ENCODE measurements around the gene BEAN1. TPM values are rescaled to one million over a fixed set of nuclear protein-coding genes. Genes with fewer than 3 reads are reported as not detected.
A peak's percentile ranks its signal among the peaks of the same experiment; 100 is the strongest.

Gene BEAN1
- total and polyA plus RNA-seq, 12 donors: 0.11 to 0.54 (median 0.18) TPM; not detected in 2

DNA sequence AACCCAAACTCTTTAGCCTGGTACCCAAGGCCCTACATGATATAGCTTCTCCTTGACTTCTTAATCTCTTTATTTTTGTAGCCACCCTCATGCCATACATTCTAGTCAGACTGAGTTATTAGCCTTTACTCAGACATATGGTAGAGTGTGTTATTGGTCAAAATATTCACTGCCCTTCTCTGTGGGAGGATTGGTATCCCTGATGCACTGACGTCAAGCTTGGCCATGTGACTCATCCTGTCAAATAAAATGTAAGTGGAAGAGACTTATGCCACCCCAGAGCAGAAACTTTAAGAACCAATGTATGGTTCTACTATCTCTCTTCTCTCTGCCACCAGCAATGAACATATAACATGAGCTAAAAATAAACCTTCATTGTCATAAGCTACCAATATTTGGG lies 12.2 kb upstream of the BEAN1 start:
- Histone ChIP-seq H3K36me3 (replicated peaks in 1 of 2) (no peaks in the 10 kb centered on the region), H3K4me1 (replicated peaks in 1 of 2) (no peaks in the 10 kb centered on the region), H3K4me3 (no peak overlapping the region), H3K9me3 (replicated peaks in 1 of 3) (no peaks in the 10 kb centered on the region), H3K27ac (no peak overlapping the region), H3K27me3 (no peaks in the 10 kb centered on the region)
- WGBS, 4 donors: 38 to 58% (median 46%) methylated on average over 1 of the region's 1 CpG
- intact Hi-C loops (cut with DNase I): no loop called here
- no peak for TF ChIP-seq POLR2A (IDR thresholded peaks at IDR 0.05)
- TF ChIP-seq, protein P1, sequence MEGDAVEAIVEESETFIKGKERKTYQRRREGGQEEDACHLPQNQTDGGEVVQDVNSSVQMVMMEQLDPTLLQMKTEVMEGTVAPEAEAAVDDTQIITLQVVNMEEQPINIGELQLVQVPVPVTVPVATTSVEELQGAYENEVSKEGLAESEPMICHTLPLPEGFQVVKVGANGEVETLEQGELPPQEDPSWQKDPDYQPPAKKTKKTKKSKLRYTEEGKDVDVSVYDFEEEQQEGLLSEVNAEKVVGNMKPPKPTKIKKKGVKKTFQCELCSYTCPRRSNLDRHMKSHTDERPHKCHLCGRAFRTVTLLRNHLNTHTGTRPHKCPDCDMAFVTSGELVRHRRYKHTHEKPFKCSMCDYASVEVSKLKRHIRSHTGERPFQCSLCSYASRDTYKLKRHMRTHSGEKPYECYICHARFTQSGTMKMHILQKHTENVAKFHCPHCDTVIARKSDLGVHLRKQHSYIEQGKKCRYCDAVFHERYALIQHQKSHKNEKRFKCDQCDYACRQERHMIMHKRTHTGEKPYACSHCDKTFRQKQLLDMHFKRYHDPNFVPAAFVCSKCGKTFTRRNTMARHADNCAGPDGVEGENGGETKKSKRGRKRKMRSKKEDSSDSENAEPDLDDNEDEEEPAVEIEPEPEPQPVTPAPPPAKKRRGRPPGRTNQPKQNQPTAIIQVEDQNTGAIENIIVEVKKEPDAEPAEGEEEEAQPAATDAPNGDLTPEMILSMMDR (IDR thresholded peaks at IDR 0.05): no peak
- DNase-seq: no peak

DNA sequence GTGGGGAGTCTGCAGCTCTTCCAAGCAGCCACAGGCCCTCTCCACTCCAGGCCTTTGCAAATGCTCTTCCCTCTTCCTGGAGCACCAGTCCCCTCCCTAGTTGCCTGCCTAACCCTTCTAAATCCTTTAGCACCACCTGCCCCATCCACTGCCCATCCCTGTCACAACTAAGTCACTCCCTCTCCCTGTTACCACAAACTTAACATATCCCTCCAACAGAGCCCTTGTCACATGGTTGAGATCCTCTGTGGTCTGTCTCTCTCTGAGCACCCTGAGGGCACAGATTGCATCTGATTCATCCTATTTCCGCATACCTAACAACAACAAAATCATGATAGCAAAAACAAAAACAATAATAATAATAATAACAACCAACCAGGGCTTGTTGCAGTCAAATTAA lies 11.0 kb upstream of the BEAN1 start:
- Histone ChIP-seq H3K4me1 (replicated peaks in 1 of 2) (no peaks in the 10 kb centered on the region), H3K9me3 (replicated peaks in 1 of 3) (no peaks in the 10 kb centered on the region), H3K27me3 (no peaks in the 10 kb centered on the region), H3K27ac (no peak overlapping the region), H3K36me3 (replicated peaks in 1 of 2) (no peaks in the 10 kb centered on the region), H3K4me3 (no peak overlapping the region)
- intact Hi-C loops (cut with DNase I): no loop called here
- TF ChIP-seq, protein P1 (IDR thresholded peaks at IDR 0.05): no peak
- no peak for TF ChIP-seq POLR2A (IDR thresholded peaks at IDR 0.05)
- peak in 1 of 7 donors; percentile 2 for DNase-seq
- 88 to 92% (median 89%) methylated on average over 1 of the region's 1 CpG for WGBS, 4 donors

- Histone ChIP-seq H3K27me3 (no peaks in the 10 kb centered on the region), H3K4me1 (replicated peaks in 1 of 2) (no peaks in the 10 kb centered on the region), H3K36me3 (replicated peaks in 1 of 2) (no peaks in the 10 kb centered on the region), H3K9me3 (replicated peaks in 1 of 3) (no peaks in the 10 kb centered on the region), H3K4me3 (no peak overlapping the region), H3K27ac (no peak overlapping the region)
- TF ChIP-seq POLR2A (IDR thresholded peaks at IDR 0.05): no peak
- TF ChIP-seq, protein P1 (IDR thresholded peaks at IDR 0.05): no peak
- intact Hi-C loops (cut with DNase I): no loop called here
- DNase-seq: no peak
- WGBS, 4 donors: 77 to 83% (median 78%) methylated on average over 9 of the region's 9 CpGs
Measured at GRCh38 chr16:66416939-66417700, 10.0 kb upstream of the BEAN1 start.

DNA sequence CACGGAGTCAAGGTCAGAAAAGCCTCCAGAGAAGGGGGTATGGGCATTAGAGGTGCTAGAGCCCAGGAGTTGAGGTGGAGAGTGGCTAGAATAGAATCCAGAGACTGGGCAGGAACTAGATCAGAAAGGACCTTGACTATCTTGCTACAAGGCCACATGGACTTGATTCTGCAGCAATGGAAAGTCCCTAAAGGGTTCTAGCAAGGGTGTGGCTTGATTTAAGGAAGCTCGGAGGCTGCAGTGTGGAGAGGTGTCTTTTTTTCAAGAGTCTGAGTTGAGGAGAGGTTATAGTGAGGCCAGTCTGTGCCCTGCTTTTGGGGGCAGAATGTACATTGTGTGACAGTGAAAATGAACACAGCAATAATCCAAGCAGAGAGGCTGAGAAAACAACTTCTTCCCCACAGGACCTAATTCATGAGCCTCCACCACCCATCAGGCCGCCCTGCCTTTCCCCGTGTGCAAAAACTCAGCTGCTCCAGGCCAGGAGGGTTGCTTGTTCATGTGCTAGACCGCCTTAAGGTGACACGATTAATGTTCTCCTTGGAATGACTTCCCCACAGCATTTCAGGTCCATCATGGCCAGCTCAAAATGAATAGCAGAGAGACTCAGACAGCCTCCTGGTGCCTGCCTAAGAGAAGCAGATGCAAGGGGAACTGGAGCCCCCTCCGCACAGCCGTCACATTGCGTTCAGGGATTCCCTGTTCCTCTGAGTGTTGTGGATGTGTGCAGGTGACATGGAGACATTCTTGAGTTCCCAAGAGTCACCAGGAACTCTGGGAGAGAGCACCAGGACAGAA lies 8.7 kb upstream of the BEAN1 start:
- TF ChIP-seq POLR2A (IDR thresholded peaks at IDR 0.05): no peak
- TF ChIP-seq, protein P1 (IDR thresholded peaks at IDR 0.05): no peak
- H3K4me3 ChIP-seq: no peak overlapping the region
- H3K27ac ChIP-seq: no peak overlapping the region
- no peaks in the 10 kb centered on the region for H3K4me1 ChIP-seq (replicated peaks in 1 of 2)
- intact Hi-C loops (cut with DNase I): no loop called here
- DNase-seq: peak in 1 of 7 donors; percentile 11
- H3K9me3 ChIP-seq (replicated peaks in 1 of 3): no peaks in the 10 kb centered on the region
- no peaks in the 10 kb centered on the region for H3K27me3 ChIP-seq
- H3K36me3 ChIP-seq (replicated peaks in 1 of 2): no peaks in the 10 kb centered on the region
- WGBS, 4 donors: 68 to 76% (median 71%) methylated on average over 9 of the region's 9 CpGs

Data from adrenal gland (tissue), 12 donors.